Lower leg skin (tissue), 3 donors: ENCODE results near the gene RASA4.
"Not testable (repeated sequence)": the region's sequence is repeated elsewhere in the genome, so short reads cannot be mapped to it uniquely, and the experiment has no call there.

Experiments used
- POLR2A ChIP-seq, 2 donors: fragments of 450-650 bp; IDR thresholded peaks; one replicate each; pipeline ENCODE4 v1.6.1; 2016 to 2017; ENCODE audit warnings: antibody characterized with exemption in 2 of 2, mild to moderate bottlenecking in 1 of 2, moderate library complexity in 1 of 2
- TF ChIP-seq, protein P1 (sequence below), 3 donors: fragments of 450-650 bp; IDR thresholded peaks; one replicate each; pipeline ENCODE4 v1.5.1; 2016; ENCODE audit warnings: antibody characterized with exemption in 3 of 3, mild to moderate bottlenecking in 3 of 3, moderate library complexity in 2 of 3

DNA sequence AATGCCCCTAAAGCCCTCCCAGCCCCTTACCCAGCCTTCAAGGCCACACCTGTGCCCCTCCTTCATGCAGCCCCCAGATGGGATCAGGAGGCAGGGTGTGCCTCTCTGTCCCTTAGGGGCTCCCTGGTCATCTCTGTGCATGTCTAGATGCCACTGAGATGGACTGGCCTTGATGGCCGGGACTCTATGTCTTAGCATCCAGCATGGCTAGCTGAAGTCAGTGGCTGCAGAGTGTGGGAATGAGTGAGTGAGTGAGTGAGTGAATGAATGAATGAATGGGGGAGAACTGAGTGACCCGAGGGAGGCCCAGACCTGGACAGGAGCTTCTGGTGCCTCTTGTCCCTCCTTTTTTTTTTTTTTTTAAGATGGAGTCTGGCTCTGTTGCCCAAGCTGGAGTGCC lies 84.4 kb downstream of the RASA4 start:
- TF ChIP-seq, protein P1, sequence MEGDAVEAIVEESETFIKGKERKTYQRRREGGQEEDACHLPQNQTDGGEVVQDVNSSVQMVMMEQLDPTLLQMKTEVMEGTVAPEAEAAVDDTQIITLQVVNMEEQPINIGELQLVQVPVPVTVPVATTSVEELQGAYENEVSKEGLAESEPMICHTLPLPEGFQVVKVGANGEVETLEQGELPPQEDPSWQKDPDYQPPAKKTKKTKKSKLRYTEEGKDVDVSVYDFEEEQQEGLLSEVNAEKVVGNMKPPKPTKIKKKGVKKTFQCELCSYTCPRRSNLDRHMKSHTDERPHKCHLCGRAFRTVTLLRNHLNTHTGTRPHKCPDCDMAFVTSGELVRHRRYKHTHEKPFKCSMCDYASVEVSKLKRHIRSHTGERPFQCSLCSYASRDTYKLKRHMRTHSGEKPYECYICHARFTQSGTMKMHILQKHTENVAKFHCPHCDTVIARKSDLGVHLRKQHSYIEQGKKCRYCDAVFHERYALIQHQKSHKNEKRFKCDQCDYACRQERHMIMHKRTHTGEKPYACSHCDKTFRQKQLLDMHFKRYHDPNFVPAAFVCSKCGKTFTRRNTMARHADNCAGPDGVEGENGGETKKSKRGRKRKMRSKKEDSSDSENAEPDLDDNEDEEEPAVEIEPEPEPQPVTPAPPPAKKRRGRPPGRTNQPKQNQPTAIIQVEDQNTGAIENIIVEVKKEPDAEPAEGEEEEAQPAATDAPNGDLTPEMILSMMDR (IDR thresholded peaks at IDR 0.05): not testable (repeated sequence)
- not testable (repeated sequence) for TF ChIP-seq POLR2A (IDR thresholded peaks at IDR 0.05)
